ENCODE results near the gene LRRC55.
A peak's percentile ranks its signal among the peaks of the same experiment; 100 is the strongest.
"Not testable (repeated sequence)": the region's sequence is repeated elsewhere in the genome, so short reads cannot be mapped to it uniquely, and the experiment has no call there.

Gene LRRC55

DNA sequence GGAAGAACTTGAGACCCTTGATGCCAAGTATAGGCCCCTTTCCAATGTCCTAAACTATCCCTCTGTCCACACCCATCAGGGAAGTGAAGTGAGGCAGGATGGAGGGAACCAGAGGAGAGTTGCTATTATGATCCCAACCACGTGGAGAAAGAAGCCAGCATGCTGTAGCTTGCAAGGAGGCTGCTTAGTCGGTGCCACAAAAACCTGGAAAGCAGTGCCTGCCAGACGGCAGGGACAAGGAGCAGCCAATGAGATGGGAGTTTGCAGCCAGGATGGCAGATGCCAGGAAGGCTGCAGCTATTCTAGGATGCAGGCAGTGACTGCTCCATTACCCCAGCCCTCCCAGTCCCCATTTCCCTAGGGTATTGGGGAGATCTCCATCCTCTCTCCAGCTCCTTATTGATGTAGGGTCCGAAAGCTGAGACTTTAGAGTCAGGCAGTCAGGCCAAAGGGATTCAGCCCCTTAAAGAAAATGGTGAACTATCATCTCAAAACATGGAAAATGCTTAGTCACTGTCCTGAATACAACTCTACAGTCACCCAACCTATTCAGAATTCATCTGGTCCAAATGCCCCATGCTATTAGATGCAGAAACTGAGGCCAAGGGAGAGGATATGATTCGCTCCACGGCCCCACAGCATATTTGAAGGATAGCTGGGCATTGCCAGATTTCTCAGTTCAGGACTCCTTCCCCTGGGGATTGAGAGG is 18.4 kb upstream of the LRRC55 start:
- Histone ChIP-seq H3K18ac (ENCODE audit: low read length) (no peak overlapping the region), H3K27ac (replicated peaks; ENCODE audit: low read length) (no peak overlapping the region), H2AK5ac (ENCODE audit: low read depth, low read length) (no peak overlapping the region), H4K8ac (ENCODE audit: low read depth, low read length) (no peak overlapping the region), H3K4me2 (ENCODE audit: insufficient read depth, low read length, poor library complexity, severe bottlenecking) (no peak overlapping the region), H3K27me3 (ENCODE audit: control insufficient read depth in 3 of 3, insufficient read depth in 3 of 3, low read depth in 1 of 3, low read length in 3 of 3) (no peaks in the 10 kb centered on the region), H2BK15ac (ENCODE audit: low read length) (no peak overlapping the region), H3K23ac (ENCODE audit: low read depth, low read length, poor library complexity) (no peak overlapping the region), H2BK120ac (ENCODE audit: low read depth, low read length) (no peak overlapping the region), H3K14ac (ENCODE audit: low read length) (no peak overlapping the region), H2AFZ (ENCODE audit: low read length) (peak overlapping the region; percentile 12), H4K91ac (ENCODE audit: low read depth, low read length, poor library complexity) (no peak overlapping the region), H3K9ac (ENCODE audit: low read depth, low read length, poor library complexity) (no peak overlapping the region), H3K4me3 (ENCODE audit: low read length in 2 of 2) (no peak overlapping the region), H3K4ac (ENCODE audit: low read length) (no peak overlapping the region), H2BK5ac (ENCODE audit: low read length) (no peak overlapping the region), H3K36me3 (replicated peaks in 1 of 2; ENCODE audit: control insufficient read depth in 2 of 2, insufficient read depth in 2 of 2, low read length in 2 of 2) (no peaks in the 10 kb centered on the region), H3K9me3 (replicated peaks in 1 of 2; ENCODE audit: control insufficient read depth in 2 of 2, insufficient read depth in 1 of 2, low read depth in 1 of 2, low read length in 2 of 2) (peaks cover 0 to 2% of the 10 kb centered on the region in 2 donors), H3K79me1 (ENCODE audit: low read depth, low read length) (no peaks in the 10 kb centered on the region), H3K4me1 (ENCODE audit: control insufficient read depth in 2 of 2, insufficient read depth in 1 of 2, low read depth in 1 of 2, low read length in 2 of 2) (peaks cover 0 to 7% of the 10 kb centered on the region in 2 donors), H2BK12ac (ENCODE audit: low read length) (no peak overlapping the region)
- DNase-seq (ENCODE audit: low spot score), result no peak
- no CpG with 5 or more reads among the region's 6 CpGs for WGBS, 2 donors (ENCODE audit: extremely low coverage in 2 of 2, insufficient read length in 2 of 2, insufficient replicate concordance in 1 of 2)

DNA sequence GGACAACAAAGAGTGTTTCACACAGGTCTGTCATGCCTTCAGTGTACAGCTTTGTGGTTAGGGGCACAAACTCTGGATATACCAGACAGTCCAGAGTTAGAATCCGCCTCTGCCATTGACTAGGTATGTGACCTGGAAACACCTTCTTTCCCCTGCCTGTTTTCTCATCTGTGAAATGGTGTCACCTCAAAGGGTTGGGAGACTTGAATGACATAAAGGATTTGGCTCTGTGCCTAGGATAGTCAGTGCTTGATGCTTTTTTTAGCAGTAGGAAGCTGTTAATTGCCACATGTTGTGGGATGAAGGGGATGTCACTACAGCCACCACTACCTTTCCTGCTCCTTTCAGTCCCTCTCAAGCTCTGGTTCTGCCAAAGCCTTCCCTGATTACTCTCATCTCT is 17.4 kb upstream of the LRRC55 start:
- Histone ChIP-seq H3K14ac (ENCODE audit: low read length) (no peak overlapping the region), H2AK5ac (ENCODE audit: low read depth, low read length) (no peak overlapping the region), H3K4ac (ENCODE audit: low read length) (no peak overlapping the region), H3K23ac (ENCODE audit: low read depth, low read length, poor library complexity) (no peak overlapping the region), H3K79me1 (ENCODE audit: low read depth, low read length) (no peaks in the 10 kb centered on the region), H3K27me3 (ENCODE audit: control insufficient read depth in 3 of 3, insufficient read depth in 3 of 3, low read depth in 1 of 3, low read length in 3 of 3) (no peaks in the 10 kb centered on the region), H4K8ac (ENCODE audit: low read depth, low read length) (no peak overlapping the region), H3K4me2 (ENCODE audit: insufficient read depth, low read length, poor library complexity, severe bottlenecking) (no peak overlapping the region), H3K27ac (replicated peaks; ENCODE audit: low read length) (no peak overlapping the region), H4K91ac (ENCODE audit: low read depth, low read length, poor library complexity) (no peak overlapping the region), H2BK5ac (ENCODE audit: low read length) (no peak overlapping the region), H3K18ac (ENCODE audit: low read length) (no peak overlapping the region), H2BK15ac (ENCODE audit: low read length) (no peak overlapping the region), H2AFZ (ENCODE audit: low read length) (no peak overlapping the region), H3K9ac (ENCODE audit: low read depth, low read length, poor library complexity) (no peak overlapping the region), H3K36me3 (replicated peaks in 1 of 2; ENCODE audit: control insufficient read depth in 2 of 2, insufficient read depth in 2 of 2, low read length in 2 of 2) (no peaks in the 10 kb centered on the region), H3K9me3 (replicated peaks in 1 of 2; ENCODE audit: control insufficient read depth in 2 of 2, insufficient read depth in 1 of 2, low read depth in 1 of 2, low read length in 2 of 2) (peaks cover 0 to 10% of the 10 kb centered on the region in 2 donors), H2BK120ac (ENCODE audit: low read depth, low read length) (no peak overlapping the region), H2BK12ac (ENCODE audit: low read length) (no peak overlapping the region), H3K4me1 (ENCODE audit: control insufficient read depth in 2 of 2, insufficient read depth in 1 of 2, low read depth in 1 of 2, low read length in 2 of 2) (peaks cover 0 to 7% of the 10 kb centered on the region in 2 donors), H3K4me3 (ENCODE audit: low read length in 2 of 2) (no peak overlapping the region)
- no peak for DNase-seq (ENCODE audit: low spot score)
- no CpG with 5 or more reads among the region's 1 CpG for WGBS, 2 donors (ENCODE audit: extremely low coverage in 2 of 2, insufficient read length in 2 of 2, insufficient replicate concordance in 1 of 2)

DNA sequence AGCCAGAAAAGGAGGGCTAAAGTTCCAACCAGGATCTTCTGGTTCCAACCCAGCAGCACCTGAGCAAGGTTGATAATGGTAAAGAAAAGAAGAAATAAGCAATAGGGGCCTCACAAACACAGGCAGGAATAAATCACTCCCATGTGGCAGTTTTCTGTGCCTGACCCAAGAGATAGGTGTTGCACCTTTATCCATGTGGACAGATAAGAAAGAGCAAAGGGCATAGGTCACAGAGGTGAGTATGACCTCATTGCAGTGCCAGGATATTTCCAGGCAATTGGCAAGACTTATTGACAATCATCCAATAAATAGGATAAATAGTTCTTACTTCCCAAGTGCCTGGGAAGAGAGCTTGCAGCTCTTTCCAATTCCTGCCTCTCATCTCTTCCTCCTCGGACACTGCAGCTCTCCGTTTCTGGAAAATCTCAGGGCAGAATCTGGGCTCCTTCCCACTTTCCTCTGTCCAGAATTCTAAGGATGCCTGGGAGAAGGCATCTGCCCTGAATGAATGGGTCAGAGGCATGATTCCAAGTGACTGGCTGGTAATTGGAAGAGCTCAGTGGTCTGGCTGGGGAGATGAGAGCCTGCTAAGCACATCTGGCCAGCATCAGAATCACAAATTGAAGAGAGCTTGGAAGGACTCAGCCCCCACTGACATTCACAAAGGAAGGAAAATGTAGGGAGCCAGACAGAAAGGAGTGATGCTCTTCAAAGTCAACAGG is 14.5 kb upstream of the LRRC55 start:
- no peak overlapping the region for H2BK120ac ChIP-seq (ENCODE audit: low read depth, low read length)
- WGBS, 2 donors (ENCODE audit: extremely low coverage in 2 of 2, insufficient read length in 2 of 2, insufficient replicate concordance in 1 of 2), result no CpG with 5 or more reads among the region's 2 CpGs
- no peak for DNase-seq (ENCODE audit: low spot score)
- no peak overlapping the region for H3K27ac ChIP-seq (replicated peaks; ENCODE audit: low read length)
- H3K27me3 ChIP-seq (ENCODE audit: control insufficient read depth in 3 of 3, insufficient read depth in 3 of 3, low read depth in 1 of 3, low read length in 3 of 3), result no peaks in the 10 kb centered on the region
- no peak overlapping the region for H3K4me2 ChIP-seq (ENCODE audit: insufficient read depth, low read length, poor library complexity, severe bottlenecking)
- H3K23ac ChIP-seq (ENCODE audit: low read depth, low read length, poor library complexity), result no peak overlapping the region
- peaks cover 0 to 2% of the 10 kb centered on the region in 2 donors for H3K4me1 ChIP-seq (ENCODE audit: control insufficient read depth in 2 of 2, insufficient read depth in 1 of 2, low read depth in 1 of 2, low read length in 2 of 2)
- H2BK15ac ChIP-seq (ENCODE audit: low read length), result no peak overlapping the region
- peak overlapping the region; percentile 67 for H2AFZ ChIP-seq (ENCODE audit: low read length)
- no peak overlapping the region for H2AK5ac ChIP-seq (ENCODE audit: low read depth, low read length)
- H3K14ac ChIP-seq (ENCODE audit: low read length), result no peak overlapping the region
- H3K18ac ChIP-seq (ENCODE audit: low read length), result no peak overlapping the region
- H3K36me3 ChIP-seq (replicated peaks in 1 of 2; ENCODE audit: control insufficient read depth in 2 of 2, insufficient read depth in 2 of 2, low read length in 2 of 2), result no peaks in the 10 kb centered on the region
- H3K9ac ChIP-seq (ENCODE audit: low read depth, low read length, poor library complexity), result no peak overlapping the region
- no peak overlapping the region for H4K8ac ChIP-seq (ENCODE audit: low read depth, low read length)
- H3K4ac ChIP-seq (ENCODE audit: low read length), result no peak overlapping the region
- H2BK12ac ChIP-seq (ENCODE audit: low read length), result no peak overlapping the region
- peaks cover 0 to 14% of the 10 kb centered on the region in 2 donors for H3K9me3 ChIP-seq (replicated peaks in 1 of 2; ENCODE audit: control insufficient read depth in 2 of 2, insufficient read depth in 1 of 2, low read depth in 1 of 2, low read length in 2 of 2)
- no peaks in the 10 kb centered on the region for H3K79me1 ChIP-seq (ENCODE audit: low read depth, low read length)
- no peak overlapping the region for H4K91ac ChIP-seq (ENCODE audit: low read depth, low read length, poor library complexity)
- no peak overlapping the region for H3K4me3 ChIP-seq (ENCODE audit: low read length in 2 of 2)
- H2BK5ac ChIP-seq (ENCODE audit: low read length), result no peak overlapping the region

DNA sequence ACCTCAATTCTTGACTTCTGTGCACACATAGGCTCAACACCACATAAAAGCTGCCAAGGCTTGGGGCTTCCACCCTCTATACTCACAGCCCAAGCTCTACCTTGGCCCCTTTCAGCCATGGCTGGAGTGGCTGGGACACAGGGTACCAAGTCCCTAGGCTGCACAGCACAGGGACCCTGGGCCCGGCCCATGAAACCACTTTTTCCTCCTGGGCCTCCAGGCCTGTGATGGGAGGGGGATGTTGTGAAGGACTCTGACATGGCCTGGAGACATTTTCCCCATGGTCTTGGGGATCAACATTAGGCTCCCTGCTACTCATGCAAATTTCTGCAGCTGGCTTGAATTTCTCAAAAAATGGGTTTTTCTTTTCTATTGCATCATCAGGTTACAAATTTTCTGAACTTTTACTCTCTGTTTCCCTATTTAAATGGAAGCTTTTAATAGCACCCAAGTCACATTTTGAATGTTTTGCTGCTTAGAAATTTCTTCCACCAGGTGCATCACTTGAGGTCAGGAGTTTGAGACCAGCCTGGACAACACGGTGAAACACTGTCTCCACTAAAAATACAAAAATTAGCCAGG is 11.9 kb upstream of the LRRC55 start:
- not testable (repeated sequence) for H2BK120ac ChIP-seq (ENCODE audit: low read depth, low read length); H2BK15ac ChIP-seq (ENCODE audit: low read length); H3K9ac ChIP-seq (ENCODE audit: low read depth, low read length, poor library complexity); H2BK5ac ChIP-seq (ENCODE audit: low read length); H3K27ac ChIP-seq (replicated peaks; ENCODE audit: low read length); H3K18ac ChIP-seq (ENCODE audit: low read length); H3K4me3 ChIP-seq (ENCODE audit: low read length in 2 of 2); H4K91ac ChIP-seq (ENCODE audit: low read depth, low read length, poor library complexity); H3K27me3 ChIP-seq (ENCODE audit: control insufficient read depth in 3 of 3, insufficient read depth in 3 of 3, low read depth in 1 of 3, low read length in 3 of 3); H3K79me1 ChIP-seq (ENCODE audit: low read depth, low read length); H2AK5ac ChIP-seq (ENCODE audit: low read depth, low read length); H2BK12ac ChIP-seq (ENCODE audit: low read length); H2AFZ ChIP-seq (ENCODE audit: low read length); H3K36me3 ChIP-seq (replicated peaks in 1 of 2; ENCODE audit: control insufficient read depth in 2 of 2, insufficient read depth in 2 of 2, low read length in 2 of 2); H3K23ac ChIP-seq (ENCODE audit: low read depth, low read length, poor library complexity); H3K4ac ChIP-seq (ENCODE audit: low read length); H3K14ac ChIP-seq (ENCODE audit: low read length); H3K4me1 ChIP-seq (ENCODE audit: control insufficient read depth in 2 of 2, insufficient read depth in 1 of 2, low read depth in 1 of 2, low read length in 2 of 2); DNase-seq (ENCODE audit: low spot score); H3K4me2 ChIP-seq (ENCODE audit: insufficient read depth, low read length, poor library complexity, severe bottlenecking); H4K8ac ChIP-seq (ENCODE audit: low read depth, low read length)
- peaks cover 0 to 17% of the 10 kb centered on the region in 2 donors for H3K9me3 ChIP-seq (replicated peaks in 1 of 2; ENCODE audit: control insufficient read depth in 2 of 2, insufficient read depth in 1 of 2, low read depth in 1 of 2, low read length in 2 of 2)
- no CpG with 5 or more reads among the region's 2 CpGs for WGBS, 2 donors (ENCODE audit: extremely low coverage in 2 of 2, insufficient read length in 2 of 2, insufficient replicate concordance in 1 of 2)
